ENCODE measurements around the gene DPY19L1. TPM values are rescaled to one million over a fixed set of nuclear protein-coding genes. Genes with fewer than 3 reads are reported as not detected.
"Not testable (repeated sequence)": the region's sequence is repeated elsewhere in the genome, so short reads cannot be mapped to it uniquely, and the experiment has no call there.

The DPY19L1 gene
- polyA plus RNA-seq, 4 donors = 30.2 to 37.2 (median 34.1) TPM

- DNase-seq (ENCODE audit: low read depth in 4 of 4, low spot score in 3 of 4) = peak in 3 of 4 donors; percentile 10 to 33 (median 10)
Measured at GRCh38 chr7:35035511-35035961, 1.7 kb downstream of the DPY19L1 start.

GRCh38 chr7:35032166-35032565 is 5.1 kb downstream of the DPY19L1 start:
- no peak for DNase-seq (ENCODE audit: low read depth in 4 of 4, low spot score in 3 of 4)

DNA sequence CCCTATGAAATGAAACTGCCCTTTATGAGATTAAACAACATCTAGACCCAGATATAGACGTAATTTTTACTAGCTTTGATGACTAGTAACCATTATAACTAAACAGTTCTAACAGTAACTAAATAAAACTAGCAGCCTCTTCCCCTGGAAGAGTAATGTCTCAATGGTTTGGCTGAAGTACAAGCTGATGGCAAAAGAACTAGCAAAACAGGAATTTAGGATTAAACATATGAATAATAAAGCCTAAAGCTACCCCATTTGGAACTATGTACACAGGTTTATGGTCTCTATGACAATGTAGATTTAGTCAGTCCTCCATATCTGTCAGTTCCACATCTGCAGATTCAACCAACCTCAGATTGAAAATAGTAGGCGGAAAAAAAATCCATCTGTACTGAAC is 6.4 kb downstream of the DPY19L1 start:
- no peak for DNase-seq (ENCODE audit: low read depth in 4 of 4, low spot score in 3 of 4)

DNA sequence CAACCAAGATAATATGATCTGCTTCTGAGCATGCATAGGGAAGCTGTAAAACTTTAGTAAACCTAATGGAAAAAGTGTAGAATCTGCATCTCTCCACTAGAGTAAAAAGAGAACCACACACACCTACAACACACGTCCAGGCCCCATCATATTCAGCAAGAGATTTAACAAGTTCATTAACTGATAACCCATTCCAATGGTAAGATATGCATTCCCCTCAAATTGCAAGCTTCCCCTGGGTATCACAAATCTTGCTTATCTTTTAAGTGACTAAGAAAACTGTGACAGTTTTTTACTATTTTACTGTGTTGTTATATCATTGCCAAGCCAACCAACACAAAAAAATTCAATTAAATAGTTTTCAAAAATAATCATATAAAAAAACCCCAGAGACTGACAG is 8.0 kb downstream of the DPY19L1 start:
- no peak for DNase-seq (ENCODE audit: low read depth in 4 of 4, low spot score in 3 of 4)

- DNase-seq (ENCODE audit: low read depth in 4 of 4, low spot score in 3 of 4) = no peak
Measured at GRCh38 chr7:35026150-35026549, 11.1 kb downstream of the DPY19L1 start.

DNA sequence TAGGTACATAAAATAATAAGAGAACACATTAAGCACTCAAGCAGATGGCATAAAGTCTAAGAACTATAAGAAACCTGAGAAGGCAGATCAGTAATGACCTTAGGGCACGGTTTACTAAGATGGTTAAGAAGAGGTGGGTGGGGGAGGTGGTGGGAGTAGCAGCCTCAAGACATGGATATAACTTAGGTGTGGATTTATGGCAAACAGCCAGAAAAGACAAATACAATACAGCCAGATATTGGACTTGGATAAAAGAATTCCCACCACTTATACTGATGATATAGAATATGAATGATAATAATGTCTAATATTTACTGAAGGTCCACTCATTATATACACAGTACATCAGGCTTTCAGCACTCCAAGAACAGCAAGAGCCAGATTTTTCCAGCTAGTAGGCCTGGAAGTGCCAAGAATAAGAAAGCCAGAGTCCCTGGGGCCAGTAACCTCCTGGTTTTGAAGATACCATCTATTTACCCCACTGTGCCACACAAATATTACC is 11.9 kb downstream of the DPY19L1 start:
- DNase-seq (ENCODE audit: low read depth in 4 of 4, low spot score in 3 of 4) = no peak

DNA sequence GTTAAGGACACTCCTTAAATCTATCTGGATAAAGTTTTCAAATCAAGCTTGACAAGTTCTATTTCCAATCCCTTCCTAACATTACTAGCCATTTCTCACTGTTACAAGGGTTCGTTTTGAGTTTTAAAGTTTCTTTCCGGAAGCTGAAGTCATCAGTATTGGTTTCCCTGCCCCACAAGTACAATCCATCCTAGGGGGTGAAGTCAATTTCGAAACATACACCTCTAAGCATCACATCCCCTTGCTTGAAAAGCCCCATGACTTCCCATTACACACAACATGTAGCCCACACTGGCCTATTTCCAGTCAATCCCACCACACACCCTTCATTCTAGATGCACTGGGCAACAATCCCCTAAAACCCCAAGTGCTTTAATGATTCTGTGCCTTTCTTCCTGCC is 13.0 kb downstream of the DPY19L1 start:
- DNase-seq (ENCODE audit: low read depth in 4 of 4, low spot score in 3 of 4) = no peak

DNA sequence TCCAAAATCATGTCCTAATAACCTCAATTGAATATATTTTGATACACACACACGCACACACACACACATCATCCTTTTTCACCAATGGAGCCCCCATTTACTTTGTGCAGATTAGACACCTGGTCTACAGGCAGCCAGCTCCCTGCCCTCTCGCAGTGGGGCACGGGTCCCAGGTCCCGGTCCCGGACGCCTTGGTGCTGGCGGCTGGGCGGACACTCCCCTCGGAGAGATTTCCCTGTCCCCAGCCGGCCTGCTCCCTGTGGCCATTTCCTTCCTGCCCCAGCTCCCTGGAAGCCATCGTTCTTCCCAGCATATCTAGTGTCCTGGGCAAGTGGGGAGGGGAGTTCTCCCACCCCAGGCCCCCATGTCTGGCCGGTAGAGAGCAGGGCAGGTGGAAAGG is 14.6 kb downstream of the DPY19L1 start:
- DNase-seq (ENCODE audit: low read depth in 4 of 4, low spot score in 3 of 4) = no peak

GRCh38 chr7:35021445-35021844 is 15.8 kb downstream of the DPY19L1 start:
- DNase-seq (ENCODE audit: low read depth in 4 of 4, low spot score in 3 of 4) = no peak

GRCh38 chr7:35019801-35020200 is 17.5 kb downstream of the DPY19L1 start:
- no peak for DNase-seq (ENCODE audit: low read depth in 4 of 4, low spot score in 3 of 4)

- no peak for DNase-seq (ENCODE audit: low read depth in 4 of 4, low spot score in 3 of 4)
Measured at GRCh38 chr7:35019179-35019729, 18.0 kb downstream of the DPY19L1 start.

- no peak for DNase-seq (ENCODE audit: low read depth in 4 of 4, low spot score in 3 of 4)
Measured at GRCh38 chr7:35015346-35015859, 21.9 kb downstream of the DPY19L1 start.

DNA sequence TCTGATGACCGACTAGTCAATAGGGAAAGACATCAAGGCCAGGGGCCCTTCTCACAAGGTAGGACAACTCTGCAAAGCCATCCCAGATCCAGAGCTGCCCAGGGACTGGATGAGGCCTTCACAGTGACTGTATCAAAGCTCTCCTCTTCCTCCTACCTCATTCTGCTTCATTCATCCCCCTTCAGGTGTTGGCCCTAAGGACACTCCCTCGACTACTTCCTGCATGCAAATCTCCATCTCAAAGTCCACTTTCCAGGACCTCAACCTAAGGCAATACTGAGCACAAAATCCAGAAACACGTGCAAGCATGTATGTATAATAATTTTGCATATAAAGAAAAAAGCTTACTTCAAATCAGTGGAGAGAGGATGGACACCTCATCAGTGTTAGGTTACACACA is 25.1 kb downstream of the DPY19L1 start:
- DNase-seq (ENCODE audit: low read depth in 4 of 4, low spot score in 3 of 4) = no peak

DNA sequence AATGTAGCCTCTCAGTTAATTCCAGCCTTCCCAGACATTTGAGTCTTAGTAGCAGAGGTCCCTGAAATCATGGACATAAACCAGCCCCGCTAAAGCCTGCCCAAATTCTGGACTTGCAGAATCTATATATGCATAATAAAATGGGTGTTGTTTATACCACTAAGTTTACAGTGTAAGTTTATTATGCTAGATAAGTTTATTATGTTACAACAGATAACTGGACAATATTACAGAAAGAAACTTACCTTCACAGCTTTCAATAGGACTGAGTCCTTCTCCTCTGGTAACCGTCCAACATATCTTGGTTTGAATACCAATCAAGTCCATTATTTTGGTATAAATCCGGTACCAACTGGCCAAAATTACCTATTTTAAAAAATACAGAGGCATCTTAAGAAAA is 26.2 kb downstream of the DPY19L1 start:
- no peak for DNase-seq (ENCODE audit: low read depth in 4 of 4, low spot score in 3 of 4)

DNA sequence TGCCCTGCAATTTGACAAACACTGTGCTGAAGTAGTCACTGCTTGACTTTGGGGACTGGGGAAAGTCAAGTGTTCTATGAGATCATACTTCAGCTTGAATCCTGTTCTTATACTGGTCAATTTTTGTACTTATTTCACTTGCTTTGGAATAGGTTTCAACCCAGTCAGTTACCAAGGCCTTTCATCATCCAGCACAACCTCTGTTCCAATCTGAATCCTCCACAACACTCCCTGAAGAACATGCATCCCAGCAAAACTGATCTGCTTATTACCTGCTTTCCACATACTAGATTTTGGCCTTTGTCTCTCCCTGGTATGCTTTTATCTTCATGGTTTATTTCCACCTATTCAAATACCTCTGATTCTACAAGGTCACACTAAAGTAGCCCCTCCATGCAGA is 29.5 kb downstream of the DPY19L1 start:
- no peak for DNase-seq (ENCODE audit: low read depth in 4 of 4, low spot score in 3 of 4)

- DNase-seq (ENCODE audit: low read depth in 4 of 4, low spot score in 3 of 4) = no peak
Measured at GRCh38 chr7:35004531-35005095, 32.7 kb downstream of the DPY19L1 start.

DNA sequence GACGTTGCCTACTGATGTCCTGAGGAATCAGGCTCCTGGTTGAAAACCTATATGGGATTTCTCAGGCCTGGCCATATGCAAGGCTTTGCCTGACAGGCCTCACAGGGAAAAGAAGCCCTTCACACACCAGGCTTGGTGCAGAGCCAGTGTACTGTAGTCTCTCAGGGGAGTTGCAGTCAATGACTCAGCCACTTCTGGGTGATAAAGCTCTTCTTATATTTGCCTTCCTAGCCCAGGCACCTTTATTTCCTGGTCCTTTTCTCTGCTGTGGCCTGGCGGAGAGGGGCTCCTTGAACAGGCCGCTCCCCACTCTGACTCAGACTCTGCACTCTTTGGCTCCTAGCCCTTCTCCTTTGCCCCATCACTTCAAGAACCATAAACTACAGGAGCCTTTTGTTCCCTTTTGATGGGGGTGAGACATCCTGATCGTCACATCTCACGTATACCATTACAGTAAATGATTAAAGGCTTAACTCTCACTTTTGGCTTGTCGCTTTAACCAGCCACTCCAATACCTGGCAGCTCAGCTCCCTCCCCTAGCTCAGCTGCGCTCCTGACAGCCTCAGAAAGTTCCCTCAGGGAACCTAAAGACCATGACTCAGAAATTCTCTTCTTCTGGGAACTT is 33.5 kb downstream of the DPY19L1 start:
- no peak for DNase-seq (ENCODE audit: low read depth in 4 of 4, low spot score in 3 of 4)

- not testable (repeated sequence) for DNase-seq (ENCODE audit: low read depth in 4 of 4, low spot score in 3 of 4)
Measured at GRCh38 chr7:35003177-35003650, 34.1 kb downstream of the DPY19L1 start.

DNA sequence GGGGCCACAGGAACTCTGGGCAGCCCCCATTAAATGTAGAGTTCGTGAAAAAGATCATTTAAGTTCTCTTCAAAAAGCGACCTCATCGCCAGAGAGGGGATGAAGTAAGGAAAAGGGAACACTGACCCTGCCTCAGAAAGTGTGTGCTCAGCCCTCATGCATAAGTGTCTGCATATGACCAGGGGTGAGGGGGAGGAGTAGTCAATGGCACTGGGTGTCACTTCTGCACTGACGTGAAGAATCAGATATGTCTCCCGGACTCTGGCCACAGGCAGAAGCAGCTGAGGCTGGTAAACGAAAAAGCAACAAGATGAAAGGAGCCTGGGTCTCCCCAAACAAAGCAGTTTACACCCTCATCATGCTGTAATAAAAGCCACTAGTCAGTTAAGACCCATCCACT is 39.0 kb downstream of the DPY19L1 start:
- DNase-seq (ENCODE audit: low read depth in 4 of 4, low spot score in 3 of 4) = not testable (repeated sequence)

GRCh38 chr7:34996423-34997090 is 40.7 kb downstream of the DPY19L1 start:
- not testable (repeated sequence) for DNase-seq (ENCODE audit: low read depth in 4 of 4, low spot score in 3 of 4)

DNA sequence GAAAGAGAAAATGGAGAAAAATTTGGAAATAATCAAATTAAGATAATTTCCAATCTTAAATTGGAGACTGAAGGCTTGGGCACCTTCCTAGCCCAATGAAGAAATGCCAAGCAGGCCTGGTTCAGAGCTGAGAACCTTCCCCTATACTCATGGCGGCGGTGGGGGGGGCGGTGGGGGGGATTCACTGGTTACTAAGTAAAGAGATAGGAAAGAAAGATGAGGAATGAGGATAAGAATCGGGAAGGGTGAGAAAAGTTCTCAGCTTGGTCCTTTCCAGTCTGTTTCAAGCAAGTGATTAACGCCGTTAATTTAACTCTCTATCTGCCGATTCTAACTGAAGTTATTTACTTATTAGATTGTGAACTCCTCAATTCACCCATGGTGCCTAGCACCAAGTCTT is 41.5 kb downstream of the DPY19L1 start:
- DNase-seq (ENCODE audit: low read depth in 4 of 4, low spot score in 3 of 4) = no peak
